ENCODE data around the gene SPTLC2. TPM values are rescaled to one million over a fixed set of nuclear protein-coding genes. Genes with fewer than 3 reads are reported as not detected.

The SPTLC2 gene
- total RNA-seq, 1 donor from 2014 or later: 27.3 TPM

DNA sequence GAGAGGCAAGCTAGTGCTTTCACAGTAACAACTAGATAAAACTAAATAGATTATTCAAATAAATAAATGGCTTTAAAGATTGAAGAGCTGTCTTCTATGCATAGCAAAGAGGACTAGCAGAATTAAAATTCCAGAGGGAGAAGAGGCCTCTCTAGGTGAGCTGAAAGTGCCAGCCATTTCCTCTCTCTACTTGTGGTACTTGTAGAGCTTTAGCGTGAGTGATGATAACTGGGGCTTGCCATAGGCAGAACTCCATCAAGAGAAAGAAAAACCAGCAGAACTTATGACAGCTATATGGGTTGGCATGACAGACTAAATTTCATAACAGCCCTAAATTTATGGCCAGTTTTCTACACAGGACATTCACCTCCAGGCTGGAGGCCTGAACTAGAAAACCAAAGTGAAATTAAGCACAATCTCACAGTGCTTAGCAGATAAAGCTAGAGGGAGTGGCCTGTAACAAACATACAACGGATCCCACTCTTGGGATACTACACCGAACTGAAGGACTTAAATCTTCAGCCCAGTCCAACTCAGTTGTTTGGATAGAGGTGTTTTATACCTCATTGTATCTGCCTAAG, 11.0 kb downstream of the SPTLC2 start:
- no peak overlapping the region for H3K4me3 Mint-ChIP-seq
- no peak for DNase-seq (ENCODE audit: low read depth, low spot score)
- H3K9me3 Mint-ChIP-seq: peaks cover 4% of the 10 kb centered on the region
- peaks cover 7% of the 10 kb centered on the region for H3K4me1 Mint-ChIP-seq
- no peak for TF ChIP-seq CTCF (conservative IDR thresholded peaks at IDR 0.05)
- no peaks in the 10 kb centered on the region for H3K27me3 Mint-ChIP-seq (ENCODE audit: low read depth)
- no peak overlapping the region for H3K27ac Mint-ChIP-seq (ENCODE audit: unreplicated experiment)
- H3K36me3 Mint-ChIP-seq (ENCODE audit: low read depth): no peaks in the 10 kb centered on the region

GRCh38 chr14:77603654-77604255, 12.7 kb downstream of the SPTLC2 start:
- Mint-ChIP-seq H3K36me3 (ENCODE audit: low read depth) (no peaks in the 10 kb centered on the region), H3K27ac (ENCODE audit: unreplicated experiment) (no peak overlapping the region), H3K4me3 (no peak overlapping the region), H3K4me1 (peaks cover 7% of the 10 kb centered on the region), H3K27me3 (ENCODE audit: low read depth) (no peaks in the 10 kb centered on the region), H3K9me3 (peaks cover 4% of the 10 kb centered on the region)
- DNase-seq (ENCODE audit: low read depth, low spot score): no peak
- peak; percentile 54 for TF ChIP-seq CTCF (conservative IDR thresholded peaks at IDR 0.05)

GRCh38 chr14:77603031-77603430, 13.4 kb downstream of the SPTLC2 start:
- Mint-ChIP-seq H3K27ac (ENCODE audit: unreplicated experiment) (no peak overlapping the region), H3K36me3 (ENCODE audit: low read depth) (no peaks in the 10 kb centered on the region), H3K27me3 (ENCODE audit: low read depth) (no peaks in the 10 kb centered on the region), H3K4me1 (peaks cover 4% of the 10 kb centered on the region), H3K9me3 (peaks cover 4% of the 10 kb centered on the region), H3K4me3 (no peak overlapping the region)
- DNase-seq (ENCODE audit: low read depth, low spot score): no peak
- TF ChIP-seq CTCF (conservative IDR thresholded peaks at IDR 0.05): no peak

DNA sequence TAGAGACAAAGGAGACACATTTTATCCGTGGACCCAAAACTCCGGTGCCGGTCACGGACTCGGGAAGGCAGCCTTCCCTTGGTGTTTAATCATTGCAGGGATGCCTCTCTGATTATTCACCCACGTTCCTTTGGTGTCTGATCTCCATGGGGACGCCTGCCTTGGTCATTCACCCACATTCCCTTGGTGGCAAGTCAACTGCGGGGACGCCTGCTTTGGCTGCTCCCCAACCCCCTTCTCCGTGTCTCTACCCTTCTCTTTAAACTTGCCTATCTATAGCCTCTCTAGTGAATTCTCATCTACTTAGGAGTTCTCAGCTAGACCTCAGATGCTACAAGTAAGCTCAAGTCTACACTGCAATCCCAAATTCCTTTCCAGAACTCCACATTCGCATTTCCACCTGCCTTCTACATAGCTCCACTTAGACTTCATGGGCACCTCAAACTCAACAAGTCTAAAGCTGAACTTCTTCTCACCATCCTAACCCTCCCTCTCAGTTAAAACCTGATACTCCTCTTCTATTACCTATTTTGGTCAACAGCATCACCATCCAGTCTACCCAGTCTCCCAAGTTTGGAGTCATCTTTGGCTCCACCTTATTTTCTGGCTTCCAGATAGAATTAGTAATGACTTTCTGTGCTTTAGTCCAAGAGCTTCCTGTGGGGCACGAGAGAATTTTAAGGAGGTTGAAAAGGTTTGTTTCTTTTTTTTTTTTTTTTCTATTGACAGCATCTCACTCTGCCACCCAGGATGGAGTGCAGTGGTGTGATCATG, 14.4 kb downstream of the SPTLC2 start:
- no peak for TF ChIP-seq CTCF (conservative IDR thresholded peaks at IDR 0.05)
- no peak for DNase-seq (ENCODE audit: low read depth, low spot score)
- H3K9me3 Mint-ChIP-seq: peaks cover 4% of the 10 kb centered on the region
- H3K36me3 Mint-ChIP-seq (ENCODE audit: low read depth): no peaks in the 10 kb centered on the region
- no peaks in the 10 kb centered on the region for H3K27me3 Mint-ChIP-seq (ENCODE audit: low read depth)
- no peaks in the 10 kb centered on the region for H3K4me1 Mint-ChIP-seq
- no peak overlapping the region for H3K27ac Mint-ChIP-seq (ENCODE audit: unreplicated experiment)
- no peak overlapping the region for H3K4me3 Mint-ChIP-seq

GRCh38 chr14:77599889-77600288, 16.5 kb downstream of the SPTLC2 start:
- H3K4me3 Mint-ChIP-seq: no peak overlapping the region
- no peak overlapping the region for H3K27ac Mint-ChIP-seq (ENCODE audit: unreplicated experiment)
- H3K9me3 Mint-ChIP-seq: peaks cover 4% of the 10 kb centered on the region
- DNase-seq (ENCODE audit: low read depth, low spot score): no peak
- no peaks in the 10 kb centered on the region for H3K4me1 Mint-ChIP-seq
- no peaks in the 10 kb centered on the region for H3K27me3 Mint-ChIP-seq (ENCODE audit: low read depth)
- TF ChIP-seq CTCF (conservative IDR thresholded peaks at IDR 0.05): no peak
- H3K36me3 Mint-ChIP-seq (ENCODE audit: low read depth): peaks cover 5% of the 10 kb centered on the region

Data from neural crest cell (in vitro differentiated cells).